HEK293T (cell line): ENCODE results near the gene SPRED3.

ENCODE experiments used
- ARNT ChIP-seq: fragments of 450-650 bp; IDR thresholded peaks from 2 replicates; pipeline ENCODE4 v1.6.1; 2017; ENCODE audit warnings: mild to moderate bottlenecking
- FOXA1 ChIP-seq: fragments of 450-650 bp; IDR thresholded peaks from 2 replicates; pipeline ENCODE4 v1.6.1; 2016; ENCODE audit warnings: mild to moderate bottlenecking
- LEF1 ChIP-seq: fragments of 450-650 bp; IDR thresholded peaks from 2 replicates; pipeline ENCODE4 v1.6.1; 2017; ENCODE audit warnings: mild to moderate bottlenecking, borderline replicate concordance
- ZNF384 ChIP-seq: fragments of 450-650 bp; IDR thresholded peaks from 2 replicates; pipeline ENCODE4 v1.6.1; 2016

- TF ChIP-seq FOXA1 (no peak), ZNF384 (no peak), ARNT (no peak), LEF1 (no peak)
Observed at GRCh38 chr19:38437917-38438316, 49.4 kb downstream of the SPRED3 start.
